Measurements from ENCODE around the gene SYNDIG1.

Gene SYNDIG1

GRCh38 chr20:24472426-24472825 lies 3.0 kb downstream of the SYNDIG1 start:
- no peak for DNase-seq (ENCODE audit: low read depth in 2 of 2)

DNA sequence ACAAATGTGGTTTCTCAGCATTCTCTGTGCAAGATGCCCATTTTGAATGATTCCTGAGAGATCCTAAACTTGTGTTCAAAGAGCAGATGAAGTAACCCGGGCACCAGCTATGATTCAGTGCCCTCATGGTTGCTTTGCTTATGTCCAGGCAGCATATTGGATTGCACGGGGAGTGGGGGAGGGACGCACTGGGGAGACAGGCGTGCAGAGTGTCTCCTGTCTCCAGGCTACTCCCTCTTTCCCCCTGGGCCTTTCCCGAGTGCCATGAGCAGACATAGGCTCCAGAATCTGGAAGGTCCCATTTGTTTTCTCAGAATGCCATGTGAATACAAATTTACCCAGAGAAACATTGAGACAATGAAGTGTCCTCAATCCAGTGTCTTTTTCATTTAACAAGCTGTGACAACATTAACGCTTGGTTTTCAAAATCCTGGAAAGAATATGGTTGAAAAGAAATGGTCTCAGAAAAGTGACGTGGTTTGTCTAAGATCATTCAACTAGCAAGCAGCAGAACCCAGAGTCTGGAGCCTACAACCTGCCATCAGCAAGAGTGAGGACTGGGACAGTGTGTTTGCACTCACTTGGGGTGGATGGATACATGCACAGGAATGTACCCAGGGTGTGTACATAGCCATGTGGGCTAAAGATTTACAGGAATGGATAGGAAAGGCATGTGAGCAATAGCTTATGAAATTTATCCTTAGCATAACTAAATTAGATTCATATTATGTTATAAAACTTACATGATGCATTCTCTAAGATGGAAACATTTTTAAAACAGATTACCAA lies 4.2 kb downstream of the SYNDIG1 start:
- DNase-seq (ENCODE audit: low read depth in 2 of 2): no peak

- DNase-seq (ENCODE audit: low read depth in 2 of 2): no peak
These were observed 8.6 kb downstream of the SYNDIG1 start for GRCh38 chr20:24477831-24478547.

- no peak for DNase-seq (ENCODE audit: low read depth in 2 of 2)
These were observed 9.2 kb downstream of the SYNDIG1 start for GRCh38 chr20:24478584-24478983.

GRCh38 chr20:24479106-24479505 lies 9.7 kb downstream of the SYNDIG1 start:
- no peak for DNase-seq (ENCODE audit: low read depth in 2 of 2)

- DNase-seq (ENCODE audit: low read depth in 2 of 2): no peak
These were observed 10.2 kb downstream of the SYNDIG1 start for GRCh38 chr20:24479595-24479994.

GRCh38 chr20:24480509-24480908 lies 11.1 kb downstream of the SYNDIG1 start:
- DNase-seq (ENCODE audit: low read depth in 2 of 2): no peak

- no peak for DNase-seq (ENCODE audit: low read depth in 2 of 2)
These were observed 11.7 kb downstream of the SYNDIG1 start for GRCh38 chr20:24481173-24481572.

- DNase-seq (ENCODE audit: low read depth in 2 of 2): no peak
These were observed 14.1 kb downstream of the SYNDIG1 start for GRCh38 chr20:24483435-24484080.

- DNase-seq (ENCODE audit: low read depth in 2 of 2): no peak
These were observed 14.6 kb downstream of the SYNDIG1 start for GRCh38 chr20:24484081-24484450.

DNA sequence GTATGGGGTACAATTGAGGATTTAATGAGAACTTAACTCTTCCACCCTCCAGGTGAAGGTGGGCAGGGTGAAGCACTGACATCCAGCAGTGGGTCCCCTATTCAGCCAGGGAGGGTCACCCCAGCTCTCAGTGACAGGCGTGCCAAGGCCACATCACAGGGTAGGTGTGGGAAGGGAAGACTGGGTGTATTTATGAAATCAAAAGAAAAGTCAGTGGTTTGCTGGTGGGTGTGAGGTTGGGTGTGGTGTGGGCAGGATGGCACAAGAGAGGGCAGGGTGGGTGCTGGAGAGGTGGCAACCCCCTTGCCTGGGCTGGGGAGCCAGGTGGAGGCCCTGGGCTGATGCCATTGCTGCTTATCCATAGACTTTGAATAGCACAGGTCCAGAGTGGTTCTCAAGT lies 16.6 kb downstream of the SYNDIG1 start:
- no peak for DNase-seq (ENCODE audit: low read depth in 2 of 2)

- no peak for DNase-seq (ENCODE audit: low read depth in 2 of 2)
These were observed 17.8 kb downstream of the SYNDIG1 start for GRCh38 chr20:24487240-24487639.

DNA sequence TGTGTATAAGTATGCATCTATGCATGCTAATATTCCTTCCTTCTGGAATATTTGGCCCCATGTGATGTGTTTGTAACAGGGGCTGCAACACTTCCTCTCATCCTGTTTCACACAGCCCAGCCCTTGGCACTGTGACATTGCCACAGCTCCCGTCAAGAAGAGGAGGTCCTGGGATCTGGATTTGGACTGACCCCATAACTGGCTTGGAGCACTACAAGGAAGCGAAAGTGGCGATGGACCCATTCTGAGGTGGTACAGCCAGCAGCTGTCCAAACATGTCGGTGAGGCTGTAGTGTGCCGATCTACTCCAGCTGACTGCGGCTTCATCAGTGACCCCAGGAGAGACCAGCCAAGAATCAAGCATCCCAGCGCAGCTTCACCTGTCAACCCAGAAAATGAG lies 18.2 kb downstream of the SYNDIG1 start:
- no peak for DNase-seq (ENCODE audit: low read depth in 2 of 2)

GRCh38 chr20:24488064-24488799 lies 18.8 kb downstream of the SYNDIG1 start:
- no peak for DNase-seq (ENCODE audit: low read depth in 2 of 2)

- no peak for DNase-seq (ENCODE audit: low read depth in 2 of 2)
These were observed 19.4 kb downstream of the SYNDIG1 start for GRCh38 chr20:24488800-24489175.

DNA sequence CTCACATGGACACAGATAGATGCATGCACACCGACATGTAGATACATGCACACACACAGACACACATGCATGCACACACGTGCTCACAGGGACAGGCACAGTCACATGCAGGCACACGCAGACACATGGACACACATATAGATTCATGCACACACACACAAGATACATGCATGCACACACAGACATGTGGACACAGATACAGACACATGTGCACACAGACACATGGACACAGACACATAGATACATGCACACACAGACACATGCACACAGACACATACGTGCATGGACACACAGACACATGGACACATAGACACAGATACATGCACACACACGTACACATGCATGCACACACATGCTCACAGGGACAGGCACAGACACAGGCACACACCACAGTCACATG lies 19.8 kb downstream of the SYNDIG1 start:
- DNase-seq (ENCODE audit: low read depth in 2 of 2): no peak

- no peak for DNase-seq (ENCODE audit: low read depth in 2 of 2)
These were observed 20.3 kb downstream of the SYNDIG1 start for GRCh38 chr20:24489631-24490260.

GRCh38 chr20:24490598-24490997 lies 21.2 kb downstream of the SYNDIG1 start:
- DNase-seq (ENCODE audit: low read depth in 2 of 2): no peak

DNA sequence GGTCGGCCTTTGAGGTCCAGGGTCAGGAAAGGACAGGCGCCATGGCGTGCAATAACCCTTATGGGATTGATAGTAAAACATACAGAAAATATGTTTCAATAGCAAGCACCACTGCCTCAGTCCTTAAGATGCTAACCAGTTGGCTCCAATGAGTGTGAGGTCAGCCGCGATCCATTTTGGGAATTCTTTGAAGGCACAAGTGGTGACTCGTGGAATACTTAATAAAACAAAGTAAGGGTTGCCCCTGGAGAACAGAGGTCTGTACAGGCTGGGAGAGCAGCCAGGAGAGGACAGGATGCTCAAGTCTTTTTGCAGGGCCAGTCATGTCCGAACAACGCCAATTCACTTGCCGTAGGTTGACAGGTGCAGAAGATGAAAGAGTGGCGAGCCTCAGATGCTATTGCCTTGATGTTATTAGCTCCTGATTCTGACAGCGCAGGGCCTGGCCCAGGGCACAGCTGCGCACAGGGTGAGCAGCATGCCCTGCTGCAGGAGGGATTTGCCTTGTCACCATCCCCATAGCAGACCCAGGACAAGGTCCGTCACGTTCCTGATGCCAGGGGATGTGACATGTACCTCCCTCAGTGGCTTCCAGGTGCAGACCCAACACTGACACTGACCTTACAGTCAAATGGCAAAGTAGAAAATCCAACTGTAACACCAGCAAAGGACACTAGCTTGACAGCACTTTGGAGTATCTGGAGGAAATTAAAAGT lies 21.8 kb downstream of the SYNDIG1 start:
- no peak for DNase-seq (ENCODE audit: low read depth in 2 of 2)

DNA sequence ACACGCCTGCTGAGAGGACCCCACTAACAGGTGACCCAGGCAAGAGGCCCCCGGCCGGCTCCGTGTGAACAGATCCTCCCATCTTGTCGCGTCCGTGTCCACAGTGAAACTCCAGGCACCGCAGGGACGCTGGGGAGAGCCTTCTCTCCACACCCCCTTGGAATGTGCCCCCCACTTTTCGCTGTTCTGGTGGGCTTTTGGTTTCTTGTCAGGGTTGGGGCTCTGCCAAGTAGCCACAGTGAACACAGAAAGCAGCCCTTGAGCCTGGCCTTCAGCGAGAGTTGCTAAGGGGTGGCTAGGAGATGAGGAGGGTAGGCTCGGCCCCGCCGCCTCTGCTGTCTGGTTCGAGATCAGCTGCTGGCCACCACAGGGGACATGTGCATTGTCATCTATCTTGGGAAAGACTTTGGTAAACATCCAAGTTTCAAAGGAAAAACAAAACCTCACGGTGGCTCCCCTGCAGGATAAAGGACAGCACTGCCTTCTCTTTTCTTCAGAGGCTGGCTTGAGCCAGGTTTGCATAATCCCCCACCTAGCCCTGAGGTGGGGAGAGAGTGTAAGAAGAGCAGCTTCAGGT lies 22.7 kb downstream of the SYNDIG1 start:
- no peak for DNase-seq (ENCODE audit: low read depth in 2 of 2)

DNA sequence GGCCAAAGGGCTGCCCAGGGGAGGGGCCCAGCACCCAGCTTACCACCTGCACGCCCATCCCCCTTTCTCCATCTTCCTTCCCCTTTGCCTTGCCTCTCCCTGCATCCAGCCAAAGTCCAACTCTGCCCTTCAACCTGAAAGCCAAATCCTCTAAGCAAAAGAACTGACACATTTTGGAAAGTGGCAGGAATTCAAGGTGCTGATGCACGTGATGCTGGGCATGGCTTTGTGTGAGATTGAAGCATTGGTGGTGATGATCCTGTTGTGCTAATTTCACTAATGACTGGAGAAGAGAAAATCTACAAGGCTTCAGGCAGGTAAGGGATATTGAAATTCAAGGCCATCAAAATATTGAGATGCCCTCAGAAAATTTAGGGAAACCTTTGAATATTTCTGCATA lies 23.3 kb downstream of the SYNDIG1 start:
- DNase-seq (ENCODE audit: low read depth in 2 of 2): no peak

Measured in stimulated activated CD4-positive, alpha-beta T cell treated with anti-CD3 and anti-CD28 coated beads, Interleukin-15, amount 100 ng/mL, for 48 hours (primary cell).